Superior temporal gyrus (tissue), 1 donor: ENCODE data around the gene APPL1.
"Not testable (repeated sequence)": the region's sequence is repeated elsewhere in the genome, so short reads cannot be mapped to it uniquely, and the experiment has no call there.

Experiments used
- DNase-seq: peaks from one replicate; pipeline ENCODE4 v3.0.0-alpha.2; 2016; ENCODE audit errors: extremely low spot score

The APPL1 gene

GRCh38 chr3:57268416-57268815 lies 40.9 kb downstream of the APPL1 start:
- DNase-seq, result no peak

- no peak for DNase-seq
Measured at GRCh38 chr3:57274845-57275244, 47.3 kb downstream of the APPL1 start.

GRCh38 chr3:57275393-57275792 lies 47.9 kb downstream of the APPL1 start:
- DNase-seq, result no peak

GRCh38 chr3:57278237-57278636 lies 50.7 kb downstream of the APPL1 start:
- no peak for DNase-seq

- no peak for DNase-seq
Measured at GRCh38 chr3:57279685-57280084, 52.2 kb downstream of the APPL1 start.

- DNase-seq, result no peak
Measured at GRCh38 chr3:57281715-57282114, 54.2 kb downstream of the APPL1 start.

- no peak for DNase-seq
Measured at GRCh38 chr3:57283334-57283733, 55.8 kb downstream of the APPL1 start.

- no peak for DNase-seq
Measured at GRCh38 chr3:57287205-57287604, 59.7 kb downstream of the APPL1 start.

GRCh38 chr3:57288403-57288802 lies 60.9 kb downstream of the APPL1 start:
- no peak for DNase-seq

GRCh38 chr3:57292159-57292896 lies 64.8 kb downstream of the APPL1 start, which contains the start of gene ASB14:
Gene ASB14, minus strand, starts transcription at chr3:57292685. Its CDS starts 652 bp downstream, at chr3:57292033.
- DNase-seq, result no peak

GRCh38 chr3:57292897-57293526 lies 65.5 kb downstream of the APPL1 start:
- no peak for DNase-seq

GRCh38 chr3:57298041-57298440 lies 70.5 kb downstream of the APPL1 start:
- no peak for DNase-seq

- not testable (repeated sequence) for DNase-seq
Measured at GRCh38 chr3:57303520-57303919, 76.0 kb downstream of the APPL1 start.

GRCh38 chr3:57309769-57310360 lies 82.3 kb downstream of the APPL1 start:
- no peak for DNase-seq

GRCh38 chr3:57314204-57314603 lies 86.7 kb downstream of the APPL1 start:
- no peak for DNase-seq
